ENCODE measurements around the gene OR7G2.
"Not testable (repeated sequence)": the region's sequence is repeated elsewhere in the genome, so short reads cannot be mapped to it uniquely, and the experiment has no call there.

The OR7G2 gene

DNA sequence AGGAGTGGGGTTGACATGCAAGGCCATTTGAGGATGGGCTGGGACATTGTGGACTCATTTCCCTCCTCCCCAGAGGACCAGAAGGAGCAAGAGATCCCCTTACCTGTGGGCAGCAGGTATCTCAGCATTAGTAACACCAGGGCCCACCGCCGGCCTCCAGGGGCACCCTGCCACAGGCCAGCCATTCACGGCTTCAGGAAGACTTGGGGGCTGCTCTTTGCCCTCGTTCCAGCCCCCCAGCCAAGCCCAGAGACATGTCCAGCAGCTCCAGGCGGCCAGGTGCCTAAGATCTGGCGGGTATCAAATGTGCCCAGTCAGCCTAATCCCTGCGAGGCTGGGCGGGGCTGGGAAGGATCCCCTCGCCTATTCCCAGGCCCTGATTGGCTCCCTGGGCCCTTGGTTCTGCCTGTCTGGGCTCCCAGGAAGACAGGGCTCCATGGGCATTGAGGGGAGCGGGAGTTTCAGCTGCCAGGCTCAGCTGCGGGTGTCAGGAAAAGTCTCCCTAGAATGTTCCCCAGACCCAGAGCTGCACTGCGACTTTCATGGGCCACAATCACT is 41.7 kb downstream of the OR7G2 start:
- Histone ChIP-seq H3K9ac (ENCODE audit: insufficient read length) (no peak overlapping the region), H3K9me3 (ENCODE audit: low read depth, low read length) (no peaks in the 10 kb centered on the region), H3K36me3 (ENCODE audit: insufficient read depth, low read length) (no peaks in the 10 kb centered on the region), H3K27ac (no peak overlapping the region), H3K4me3 (no peak overlapping the region)
- no peak for DNase-seq (ENCODE audit: low read depth, low spot score)
- no peak for TF ChIP-seq EZH2 (IDR thresholded peaks at IDR 0.05)
- no peak for TF ChIP-seq POLR2AphosphoS5 (IDR thresholded peaks at IDR 0.05; ENCODE audit: borderline replicate concordance, low read depth, low read length)
- no peak for TF ChIP-seq FOXP2 (optimal IDR thresholded peaks at IDR 0.05; ENCODE audit: control extremely low read depth, extremely low read length, insufficient read depth)

- Histone ChIP-seq H3K4me3 (no peak overlapping the region), H3K27ac (no peak overlapping the region), H3K9me3 (ENCODE audit: low read depth, low read length) (no peaks in the 10 kb centered on the region), H3K9ac (ENCODE audit: insufficient read length) (no peak overlapping the region), H3K36me3 (ENCODE audit: insufficient read depth, low read length) (no peaks in the 10 kb centered on the region)
- TF ChIP-seq FOXP2 (optimal IDR thresholded peaks at IDR 0.05; ENCODE audit: control extremely low read depth, extremely low read length, insufficient read depth) (no peak), POLR2AphosphoS5 (IDR thresholded peaks at IDR 0.05; ENCODE audit: borderline replicate concordance, low read depth, low read length) (no peak), EZH2 (IDR thresholded peaks at IDR 0.05) (no peak)
- DNase-seq (ENCODE audit: low read depth, low spot score), result no peak
Measured at GRCh38 chr19:9061879-9062278, 45.4 kb downstream of the OR7G2 start.

DNA sequence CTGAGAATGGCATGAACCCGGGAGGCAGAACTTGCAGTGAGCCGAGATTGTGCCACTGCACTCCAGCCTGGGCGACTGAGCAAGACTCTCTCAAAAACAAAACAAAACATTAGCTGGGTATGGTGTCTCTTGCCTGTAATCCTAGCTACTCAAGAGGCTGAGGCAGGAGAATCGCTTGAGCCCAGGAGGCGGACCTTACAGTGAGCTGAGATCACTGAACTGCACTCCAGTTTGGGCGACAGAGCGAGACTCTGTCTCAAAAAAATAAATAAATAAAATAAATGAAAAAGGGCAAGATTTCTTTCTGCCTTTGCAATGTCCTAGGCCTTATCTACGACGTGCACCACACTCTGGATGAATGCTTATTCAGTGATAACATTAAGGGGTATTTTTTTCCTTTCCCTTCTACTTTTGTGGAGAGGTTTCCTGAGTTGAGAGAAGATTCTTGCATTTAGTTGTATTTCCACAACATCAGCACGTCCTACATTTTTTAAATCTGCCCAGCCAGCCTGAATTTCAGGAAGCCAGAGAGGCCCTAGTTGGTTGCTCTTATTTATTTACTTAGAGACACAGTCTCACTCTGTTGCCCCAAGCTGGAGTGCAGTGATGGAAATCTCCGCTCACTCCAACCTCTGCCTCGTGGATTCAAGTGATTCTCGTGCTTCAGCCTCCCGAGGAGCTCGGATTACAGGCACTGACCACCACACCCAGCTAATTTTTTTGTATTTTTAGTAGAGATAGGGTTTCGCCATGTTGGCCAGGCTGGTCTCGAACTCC is 46.5 kb downstream of the OR7G2 start:
- Histone ChIP-seq H3K36me3 (ENCODE audit: insufficient read depth, low read length) (no peaks in the 10 kb centered on the region), H3K27ac (no peak overlapping the region), H3K9me3 (ENCODE audit: low read depth, low read length) (no peaks in the 10 kb centered on the region), H3K9ac (ENCODE audit: insufficient read length) (no peak overlapping the region), H3K4me3 (no peak overlapping the region)
- DNase-seq (ENCODE audit: low read depth, low spot score), result no peak
- TF ChIP-seq POLR2AphosphoS5 (IDR thresholded peaks at IDR 0.05; ENCODE audit: borderline replicate concordance, low read depth, low read length) (no peak), FOXP2 (optimal IDR thresholded peaks at IDR 0.05; ENCODE audit: control extremely low read depth, extremely low read length, insufficient read depth) (no peak), EZH2 (IDR thresholded peaks at IDR 0.05) (no peak)

DNA sequence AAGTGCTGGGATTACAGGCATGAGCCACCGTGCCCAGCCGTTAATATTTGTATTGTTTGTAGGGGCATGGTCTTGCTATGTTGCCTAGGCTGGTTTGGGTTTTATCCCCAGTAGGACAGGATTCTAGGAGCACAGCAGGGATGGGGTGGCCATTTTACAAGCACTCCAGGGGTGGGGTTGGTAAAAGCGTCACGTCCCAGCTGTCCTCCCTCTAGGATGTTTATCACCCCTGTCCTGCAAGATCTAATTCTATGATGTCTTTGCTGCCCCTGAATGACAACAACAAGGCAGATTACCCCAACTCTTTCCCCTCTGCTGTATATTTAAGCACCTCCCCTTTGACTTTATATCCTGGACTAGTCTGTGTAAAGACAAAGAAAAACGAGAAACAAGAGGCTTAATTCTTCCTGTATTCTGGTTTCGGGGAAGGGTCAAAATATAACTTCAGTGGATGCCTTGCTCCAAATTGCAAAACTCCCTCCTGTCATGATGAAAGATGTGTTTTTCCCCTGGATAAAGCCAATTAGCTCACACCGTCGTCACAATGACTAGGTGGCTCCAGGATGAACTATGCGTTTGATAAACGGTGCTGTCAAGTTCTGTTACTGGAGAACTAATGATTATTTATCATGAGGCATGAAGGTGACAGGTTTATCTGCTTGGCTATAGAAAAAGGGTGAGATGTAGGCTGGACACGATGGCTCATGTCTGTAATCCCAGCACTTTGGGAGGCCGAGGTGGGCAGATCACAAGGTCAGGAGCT is 48.2 kb downstream of the OR7G2 start:
- no peak overlapping the region for H3K9ac ChIP-seq (ENCODE audit: insufficient read length)
- TF ChIP-seq EZH2 (IDR thresholded peaks at IDR 0.05) (no peak), FOXP2 (optimal IDR thresholded peaks at IDR 0.05; ENCODE audit: control extremely low read depth, extremely low read length, insufficient read depth) (no peak), POLR2AphosphoS5 (IDR thresholded peaks at IDR 0.05; ENCODE audit: borderline replicate concordance, low read depth, low read length) (no peak)
- H3K36me3 ChIP-seq (ENCODE audit: insufficient read depth, low read length), result no peaks in the 10 kb centered on the region
- no peak overlapping the region for H3K27ac ChIP-seq
- no peak overlapping the region for H3K4me3 ChIP-seq
- DNase-seq (ENCODE audit: low read depth, low spot score), result no peak
- H3K9me3 ChIP-seq (ENCODE audit: low read depth, low read length), result no peaks in the 10 kb centered on the region

- Histone ChIP-seq H3K9ac (ENCODE audit: insufficient read length) (no peak overlapping the region), H3K4me3 (no peak overlapping the region), H3K9me3 (ENCODE audit: low read depth, low read length) (no peaks in the 10 kb centered on the region), H3K36me3 (ENCODE audit: insufficient read depth, low read length) (no peaks in the 10 kb centered on the region), H3K27ac (no peak overlapping the region)
- DNase-seq (ENCODE audit: low read depth, low spot score), result no peak
- TF ChIP-seq POLR2AphosphoS5 (IDR thresholded peaks at IDR 0.05; ENCODE audit: borderline replicate concordance, low read depth, low read length), result no peak
- no peak for TF ChIP-seq EZH2 (IDR thresholded peaks at IDR 0.05)
- no peak for TF ChIP-seq FOXP2 (optimal IDR thresholded peaks at IDR 0.05; ENCODE audit: control extremely low read depth, extremely low read length, insufficient read depth)
Measured at GRCh38 chr19:9057505-9058258, 49.6 kb downstream of the OR7G2 start.

DNA sequence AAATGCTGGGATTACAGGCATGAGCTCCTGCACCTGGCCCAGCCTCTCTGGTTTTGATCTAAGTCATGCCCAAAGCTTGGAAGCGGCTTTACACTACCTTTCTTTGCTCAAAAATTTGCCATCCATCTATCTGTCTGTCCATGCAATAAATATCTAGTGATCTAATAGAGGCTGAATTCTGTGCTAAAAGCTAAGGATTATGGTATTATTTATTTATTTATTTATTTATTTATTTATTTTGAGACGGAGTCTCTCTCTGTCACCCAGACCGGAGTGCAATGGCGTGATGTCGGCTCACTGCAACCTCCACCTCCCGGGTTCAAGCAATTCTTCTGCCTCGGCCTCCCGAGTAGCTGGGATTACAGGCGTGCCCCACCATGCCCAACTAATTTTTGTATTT is 51.1 kb downstream of the OR7G2 start:
- DNase-seq (ENCODE audit: low read depth, low spot score); H3K9ac ChIP-seq (ENCODE audit: insufficient read length); H3K36me3 ChIP-seq (ENCODE audit: insufficient read depth, low read length); H3K9me3 ChIP-seq (ENCODE audit: low read depth, low read length); H3K27ac ChIP-seq; H3K4me3 ChIP-seq: not testable (repeated sequence)

DNA sequence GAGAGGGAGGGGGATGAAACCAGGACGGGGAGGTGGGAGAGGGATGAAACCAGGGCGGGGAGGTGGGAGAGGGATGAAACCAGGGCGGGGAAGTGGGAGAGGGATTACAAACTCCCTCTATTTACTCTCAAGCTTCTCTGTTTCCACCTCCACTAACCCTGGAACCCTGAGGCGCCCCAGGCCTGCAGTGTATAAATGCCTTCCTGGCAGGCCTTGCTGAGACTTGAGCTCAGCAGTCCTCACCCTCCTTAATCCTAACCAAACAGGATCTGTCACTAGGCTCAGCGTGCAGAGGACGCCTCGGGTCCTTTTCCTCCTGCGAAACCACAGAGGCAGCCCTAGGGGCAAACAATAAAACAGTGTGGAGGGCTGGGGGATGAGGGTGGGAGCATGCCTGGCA is 52.5 kb downstream of the OR7G2 start:
- Histone ChIP-seq H3K36me3 (ENCODE audit: insufficient read depth, low read length) (no peaks in the 10 kb centered on the region), H3K9me3 (ENCODE audit: low read depth, low read length) (no peaks in the 10 kb centered on the region), H3K4me3 (no peak overlapping the region), H3K27ac (no peak overlapping the region), H3K9ac (ENCODE audit: insufficient read length) (no peak overlapping the region)
- TF ChIP-seq EZH2 (IDR thresholded peaks at IDR 0.05) (no peak), FOXP2 (optimal IDR thresholded peaks at IDR 0.05; ENCODE audit: control extremely low read depth, extremely low read length, insufficient read depth) (no peak), POLR2AphosphoS5 (IDR thresholded peaks at IDR 0.05; ENCODE audit: borderline replicate concordance, low read depth, low read length) (peak; percentile 47; the same call in 1 of the 2 replicates)
- DNase-seq (ENCODE audit: low read depth, low spot score), result peak; percentile 50

DNA sequence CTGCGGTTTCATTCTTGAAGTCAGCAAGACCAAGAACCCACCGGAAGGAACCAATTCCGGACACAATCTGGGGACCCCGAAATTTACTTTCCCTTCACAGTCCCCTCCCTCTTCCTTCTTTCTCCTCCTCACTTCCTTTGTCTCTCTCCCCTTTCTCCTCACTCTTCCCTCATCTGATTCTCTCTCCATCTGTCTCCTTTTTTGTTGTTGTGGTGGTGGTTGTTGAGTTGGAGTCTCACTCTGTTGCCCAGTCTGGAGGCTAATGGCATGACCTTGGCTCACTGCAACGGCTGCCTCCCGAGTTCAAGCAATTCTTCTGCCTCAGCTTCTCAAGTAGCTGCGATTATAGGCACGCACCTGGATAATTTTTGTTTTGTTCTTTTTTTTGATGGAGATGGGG is 53.1 kb downstream of the OR7G2 start:
- Histone ChIP-seq H3K36me3 (ENCODE audit: insufficient read depth, low read length) (no peaks in the 10 kb centered on the region), H3K9me3 (ENCODE audit: low read depth, low read length) (no peaks in the 10 kb centered on the region), H3K27ac (no peak overlapping the region), H3K4me3 (no peak overlapping the region), H3K9ac (ENCODE audit: insufficient read length) (no peak overlapping the region)
- no peak for TF ChIP-seq EZH2 (IDR thresholded peaks at IDR 0.05)
- TF ChIP-seq POLR2AphosphoS5 (IDR thresholded peaks at IDR 0.05; ENCODE audit: borderline replicate concordance, low read depth, low read length), result no peak
- TF ChIP-seq FOXP2 (optimal IDR thresholded peaks at IDR 0.05; ENCODE audit: control extremely low read depth, extremely low read length, insufficient read depth), result no peak
- no peak for DNase-seq (ENCODE audit: low read depth, low spot score)

GRCh38 chr19:9053674-9054073 is 53.6 kb downstream of the OR7G2 start:
- H3K4me3 ChIP-seq; H3K36me3 ChIP-seq (ENCODE audit: insufficient read depth, low read length); DNase-seq (ENCODE audit: low read depth, low spot score); H3K9ac ChIP-seq (ENCODE audit: insufficient read length); H3K27ac ChIP-seq; H3K9me3 ChIP-seq (ENCODE audit: low read depth, low read length): not testable (repeated sequence)
